NB4 (cell line): ENCODE results near the gene DHX34.

Source experiments
- CTCF ChIP-seq: IDR thresholded peaks from one replicate; pipeline ENCODE4 v1.5.1; 2012; ENCODE audit warnings: low read depth, low read length
- POLR2A ChIP-seq: IDR thresholded peaks from 2 replicates; pipeline ENCODE4 v1.6.1; 2011; ENCODE audit warnings: mild to moderate bottlenecking; ENCODE audit not compliant: insufficient read length; ENCODE audit errors: extremely low read depth

- TF ChIP-seq CTCF: no peak
- no peak for TF ChIP-seq POLR2A
Measured at GRCh38 chr19:47422417-47423163, 73.5 kb downstream of the DHX34 start.
